ENCODE data around the gene UBAP1L.
"Not testable (repeated sequence)": the region's sequence is repeated elsewhere in the genome, so short reads cannot be mapped to it uniquely, and the experiment has no call there.

Gene UBAP1L

GRCh38 chr15:65115086-65115485 is at the start of gene UBAP1L:
Gene UBAP1L (minus strand): TSS chr15:65115200. CDS start chr15:65106215, 8,985 bp downstream.
- H3K4me3 ChIP-seq (ENCODE audit: low read depth, low read length) = no peak within 1 kb of the TSS

GRCh38 chr15:65164139-65164538 is 49.1 kb upstream of the UBAP1L start:
- H3K4me3 ChIP-seq (ENCODE audit: low read depth, low read length) = no peak overlapping the region

GRCh38 chr15:65163041-65163440 is 48.0 kb upstream of the UBAP1L start:
- H3K4me3 ChIP-seq (ENCODE audit: low read depth, low read length) = no peak overlapping the region

- H3K4me3 ChIP-seq (ENCODE audit: low read depth, low read length) = no peak overlapping the region
These were observed 41.7 kb upstream of the UBAP1L start for GRCh38 chr15:65156692-65157091.

- no peak overlapping the region for H3K4me3 ChIP-seq (ENCODE audit: low read depth, low read length)
These were observed 39.7 kb upstream of the UBAP1L start for GRCh38 chr15:65154720-65155119.

GRCh38 chr15:65147902-65148301 is 32.9 kb upstream of the UBAP1L start:
- H3K4me3 ChIP-seq (ENCODE audit: low read depth, low read length) = no peak overlapping the region

- H3K4me3 ChIP-seq (ENCODE audit: low read depth, low read length) = no peak overlapping the region
These were observed 31.4 kb upstream of the UBAP1L start for GRCh38 chr15:65146438-65146837.

- H3K4me3 ChIP-seq (ENCODE audit: low read depth, low read length) = not testable (repeated sequence)
These were observed 23.6 kb upstream of the UBAP1L start for GRCh38 chr15:65138631-65139030.

- H3K4me3 ChIP-seq (ENCODE audit: low read depth, low read length) = not testable (repeated sequence)
These were observed 22.9 kb upstream of the UBAP1L start for GRCh38 chr15:65137893-65138292.

- H3K4me3 ChIP-seq (ENCODE audit: low read depth, low read length) = not testable (repeated sequence)
These were observed 22.1 kb upstream of the UBAP1L start for GRCh38 chr15:65137089-65137488.

GRCh38 chr15:65134538-65134937 is 19.5 kb upstream of the UBAP1L start:
- H3K4me3 ChIP-seq (ENCODE audit: low read depth, low read length) = no peak overlapping the region

GRCh38 chr15:65133548-65134200 is 18.7 kb upstream of the UBAP1L start, which contains the start of gene PDCD7:
Gene PDCD7 (minus strand): TSS chr15:65133808. CDS start chr15:65133781, 27 bp downstream.
- H3K4me3 ChIP-seq (ENCODE audit: low read depth, low read length) = peak within 1 kb of the TSS; percentile 75

GRCh38 chr15:65132878-65133547 is 18.0 kb upstream of the UBAP1L start:
- H3K4me3 ChIP-seq (ENCODE audit: low read depth, low read length) = peak overlapping the region; percentile 75

- H3K4me3 ChIP-seq (ENCODE audit: low read depth, low read length) = no peak overlapping the region
These were observed 15.9 kb upstream of the UBAP1L start for GRCh38 chr15:65130941-65131340.

- no peak overlapping the region for H3K4me3 ChIP-seq (ENCODE audit: low read depth, low read length)
These were observed 542 bp upstream of the UBAP1L start for GRCh38 chr15:65115542-65115941.

GRCh38 chr15:65110676-65111292 is 4.2 kb downstream of the UBAP1L start:
- no peak overlapping the region for H3K4me3 ChIP-seq (ENCODE audit: low read depth, low read length)

GRCh38 chr15:65106011-65106590 is 8.9 kb downstream of the UBAP1L start:
- H3K4me3 ChIP-seq (ENCODE audit: low read depth, low read length) = no peak overlapping the region

GRCh38 chr15:65105038-65105437 is 10.0 kb downstream of the UBAP1L start:
- no peak overlapping the region for H3K4me3 ChIP-seq (ENCODE audit: low read depth, low read length)

GRCh38 chr15:65102912-65103311 is 12.1 kb downstream of the UBAP1L start:
- no peak overlapping the region for H3K4me3 ChIP-seq (ENCODE audit: low read depth, low read length)

GRCh38 chr15:65101891-65102708 is 12.9 kb downstream of the UBAP1L start:
- H3K4me3 ChIP-seq (ENCODE audit: low read depth, low read length) = peak overlapping the region; percentile 24

GRCh38 chr15:65101411-65101890 is 13.5 kb downstream of the UBAP1L start:
- H3K4me3 ChIP-seq (ENCODE audit: low read depth, low read length) = peak overlapping the region; percentile 17

Data from iPS-11a (cell line).